Skin of body (tissue), 2 donors: ENCODE data around the gene ATP5PD. TPM values are rescaled to one million over a fixed set of nuclear protein-coding genes. Genes with fewer than 3 reads are reported as not detected.
"Not testable (repeated sequence)": the region's sequence is repeated elsewhere in the genome, so short reads cannot be mapped to it uniquely, and the experiment has no call there.

Experiments
- DNase-seq: peaks from one replicate; lab custom pipeline; 2025; lab: John Stamatoyannopoulos, UW
- total RNA-seq: library from RNA; depleted of rRNA; stranded (reverse); fragments of >200 nt; gene quantifications from one replicate; pipeline ENCODE4 v1.2.3, GENCODE V29; 2014

The ATP5PD gene
- total RNA-seq, 1 donor from 2014 or later: 153 TPM

DNA sequence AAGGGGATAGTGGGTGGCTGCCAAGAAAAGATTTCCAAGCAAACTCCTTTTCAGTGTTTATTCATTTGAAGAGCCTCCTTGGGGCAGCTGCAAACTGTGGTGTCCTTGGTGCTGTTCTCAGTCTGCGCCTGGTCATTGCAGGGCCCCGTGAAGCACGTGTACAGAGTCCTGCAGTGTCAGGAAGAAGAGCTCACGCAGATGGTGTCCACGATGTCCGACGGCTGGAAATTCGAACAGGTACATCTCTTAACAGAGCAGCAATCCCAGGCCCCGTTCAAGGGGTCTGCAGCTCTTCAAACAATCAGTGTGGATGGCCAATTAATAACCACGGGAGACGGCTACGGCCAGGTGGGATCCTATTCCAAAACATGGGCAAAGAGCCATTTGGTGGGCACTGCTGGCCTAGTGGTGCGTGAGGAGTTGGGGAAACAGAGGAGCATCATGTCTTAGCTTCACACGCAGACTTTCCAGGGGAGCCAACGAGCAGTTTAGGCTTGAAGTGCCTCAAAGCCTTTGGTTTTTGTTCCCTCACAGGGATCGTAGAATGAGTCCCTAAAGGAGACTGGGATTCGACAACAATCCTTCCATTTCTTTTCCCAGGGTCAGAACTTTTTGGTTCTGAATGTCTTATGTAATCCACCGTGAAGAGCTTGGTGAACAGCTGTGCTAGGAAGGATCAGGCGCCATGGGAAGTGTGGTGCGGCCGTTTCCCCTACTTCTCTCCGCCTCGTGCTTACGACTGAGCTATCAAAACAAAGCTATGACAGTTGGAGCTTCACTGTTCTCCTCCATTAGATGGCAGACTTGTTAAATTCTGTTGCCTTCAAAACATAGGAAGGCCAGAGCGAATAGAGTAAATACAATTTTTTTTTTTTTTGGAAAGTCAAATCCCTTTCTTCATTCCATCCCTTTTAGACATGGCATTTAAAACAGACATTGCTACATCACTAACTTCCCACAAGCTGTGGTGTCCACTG is 12.9 kb upstream of the ATP5PD start:
- DNase-seq: peak; percentile 69

- no peak for DNase-seq
Measured at GRCh38 chr17:75051941-75052340, 5.2 kb upstream of the ATP5PD start.

- DNase-seq: no peak
Measured at GRCh38 chr17:75049706-75050105, 2.9 kb upstream of the ATP5PD start.

GRCh38 chr17:75049057-75049456 is 2.3 kb upstream of the ATP5PD start:
- DNase-seq: no peak

DNA sequence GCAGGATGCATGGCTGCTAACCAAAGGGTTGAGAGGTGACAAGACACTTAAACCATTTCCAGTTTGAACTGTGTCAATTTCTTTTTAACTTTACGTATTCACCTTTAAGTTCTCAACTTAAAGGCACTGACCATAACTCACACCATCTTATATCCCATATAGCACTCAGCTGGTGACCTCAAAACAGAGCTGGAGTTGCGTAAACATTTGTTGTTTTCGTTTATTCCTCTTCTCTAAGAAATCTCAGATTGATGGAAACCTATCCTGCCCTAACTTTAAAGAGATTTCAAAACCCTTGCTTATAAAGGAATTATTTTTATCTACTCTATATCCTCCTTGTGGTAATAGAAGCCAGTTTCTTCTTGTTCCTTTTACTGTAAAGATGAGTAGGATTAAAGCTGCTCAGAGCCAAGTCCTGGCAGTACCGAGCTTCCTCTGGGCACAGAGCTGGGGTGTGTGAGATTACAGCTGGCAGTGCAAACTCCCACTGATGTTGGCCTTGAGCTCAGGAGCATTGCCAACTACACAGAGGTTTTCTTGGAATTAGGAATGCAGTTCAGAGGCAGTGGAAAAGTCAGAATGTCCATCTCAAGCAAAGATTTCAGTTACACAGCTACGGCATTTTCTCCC is 1.6 kb upstream of the ATP5PD start:
- DNase-seq: no peak

DNA sequence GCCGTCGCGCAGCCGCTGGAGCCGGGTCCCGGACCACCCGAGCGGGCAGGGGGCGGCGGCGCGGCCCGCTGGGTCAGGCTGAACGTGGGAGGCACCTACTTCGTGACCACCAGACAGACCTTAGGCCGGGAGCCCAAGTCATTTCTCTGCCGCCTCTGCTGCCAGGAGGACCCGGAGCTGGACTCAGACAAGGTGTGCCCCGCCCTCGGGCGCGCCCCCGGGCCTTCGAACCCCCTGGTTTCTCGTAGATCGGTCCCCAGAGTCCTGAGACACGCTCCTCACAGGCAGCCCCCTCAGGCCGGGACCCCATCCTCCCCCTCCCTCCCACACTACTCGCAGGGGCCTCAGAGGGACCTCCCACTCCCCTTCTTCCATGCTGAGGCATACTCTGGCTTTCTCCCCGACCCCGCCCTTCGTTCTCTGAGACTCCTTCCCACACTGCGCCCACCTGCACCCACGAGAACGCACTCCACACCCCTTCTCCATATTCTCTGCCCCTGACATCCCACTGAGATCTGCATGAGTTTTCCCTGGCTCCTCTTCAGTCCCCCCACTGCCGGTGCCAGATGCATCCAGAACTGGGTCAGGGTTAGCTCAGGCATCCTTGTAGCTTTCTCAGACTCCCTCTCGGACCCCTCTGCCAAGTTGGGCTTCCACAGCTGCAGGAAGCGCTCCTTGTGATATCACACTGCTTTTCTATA is 779 bp upstream of the ATP5PD start:
- DNase-seq: peak; percentile 36

DNA sequence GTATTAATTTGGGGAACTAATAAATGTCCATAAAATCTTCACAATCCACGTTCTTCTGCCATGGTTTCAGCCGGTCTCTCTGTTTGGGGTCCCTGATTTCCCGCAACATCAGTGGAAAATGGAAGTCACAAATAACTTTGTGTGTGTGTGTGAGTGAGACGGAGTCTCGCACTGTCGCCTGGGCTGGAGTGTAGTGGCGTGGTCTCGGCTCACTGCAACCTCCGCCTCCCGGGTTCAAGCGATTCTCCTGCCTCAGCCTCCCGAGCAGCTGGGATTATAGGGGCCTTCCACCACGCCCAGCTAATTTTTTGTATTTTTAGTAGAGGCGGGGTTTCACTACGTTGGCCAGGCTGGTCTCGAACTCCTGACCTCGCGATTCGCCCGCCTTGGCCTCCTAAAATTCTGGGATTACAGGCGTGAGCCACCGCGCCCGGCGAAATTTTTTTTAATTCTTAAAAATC is 793 bp downstream of the ATP5PD start:
- not testable (repeated sequence) for DNase-seq

DNA sequence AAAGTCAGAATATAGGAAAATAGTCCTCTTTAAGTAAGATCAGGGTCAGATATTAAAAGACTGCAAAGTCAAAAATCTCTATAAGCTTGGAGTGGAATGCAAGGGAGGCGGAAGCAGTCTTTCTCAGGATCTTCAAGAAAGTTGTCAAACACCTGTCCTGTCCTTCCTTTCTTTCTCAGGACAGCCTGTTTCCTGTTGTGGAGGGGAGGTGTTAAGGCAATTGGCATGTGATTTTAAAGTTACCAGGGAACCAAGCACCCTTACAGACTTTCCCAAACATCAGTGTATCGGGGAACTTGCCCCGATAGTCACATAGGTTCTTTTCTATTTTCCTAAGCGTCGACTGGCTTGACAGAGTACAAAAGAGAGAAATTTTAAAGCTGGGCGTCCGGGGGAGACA is 2.1 kb downstream of the ATP5PD start:
- no peak for DNase-seq

DNA sequence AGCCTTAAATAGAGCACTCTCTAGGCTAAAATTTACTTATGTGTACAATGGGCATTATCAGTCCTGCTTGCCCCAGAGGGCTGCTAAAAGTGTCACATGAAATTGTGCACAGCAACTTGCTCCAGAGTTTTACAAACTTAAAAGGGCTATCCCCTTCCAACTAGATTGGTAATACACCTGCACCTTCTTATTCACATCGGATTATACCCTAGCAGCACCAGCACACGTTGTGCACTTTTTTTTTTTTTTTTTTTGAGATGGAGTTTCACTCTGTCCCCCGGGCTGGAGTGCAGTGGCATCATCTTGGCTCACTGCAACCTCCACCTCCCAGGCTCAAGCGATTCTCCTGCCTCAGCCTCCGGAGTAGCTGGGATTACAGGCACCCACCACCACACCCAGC is 3.0 kb downstream of the ATP5PD start:
- DNase-seq: not testable (repeated sequence)

GRCh38 chr17:75041656-75042280 is 5.0 kb downstream of the ATP5PD start:
- no peak for DNase-seq

- DNase-seq: no peak
Measured at GRCh38 chr17:75039238-75039637, 7.5 kb downstream of the ATP5PD start.

GRCh38 chr17:75036643-75037268 is 10.0 kb downstream of the ATP5PD start:
- DNase-seq: peak; percentile 79

DNA sequence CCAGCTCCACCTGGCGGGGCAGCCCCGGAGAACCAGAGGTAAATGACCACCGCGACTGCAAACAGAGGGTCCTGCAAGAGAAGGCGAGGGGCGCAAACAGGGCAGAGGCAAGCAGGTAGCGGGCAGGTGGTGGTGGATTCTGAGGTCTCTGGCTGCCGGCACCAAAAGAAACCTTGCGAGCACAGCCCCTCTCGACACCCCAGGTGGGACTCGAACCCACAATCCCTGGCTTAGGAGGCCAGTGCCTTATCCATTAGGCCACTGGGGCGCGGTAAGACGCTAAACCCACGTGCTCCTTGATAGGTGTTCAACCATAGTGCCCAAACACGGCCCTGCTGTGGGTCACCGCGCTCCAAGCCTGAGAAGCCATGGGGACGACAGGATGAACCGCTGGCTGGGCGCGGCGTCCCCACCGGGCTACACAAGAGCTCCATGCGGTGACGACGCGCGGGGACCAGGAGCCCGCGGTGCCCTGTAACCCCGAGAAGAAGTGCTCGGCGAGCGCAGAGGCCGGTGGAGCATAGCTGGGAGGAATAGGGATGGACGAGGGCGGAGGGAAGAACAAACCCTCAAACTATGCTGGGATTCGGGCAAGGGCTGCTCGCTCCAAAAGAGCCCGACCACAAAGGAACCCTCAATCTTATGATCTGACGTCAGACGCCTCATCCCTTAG is 12.4 kb downstream of the ATP5PD start:
- DNase-seq: peak; percentile 76

- peak; percentile 86 for DNase-seq
Measured at GRCh38 chr17:75033346-75034235, 13.2 kb downstream of the ATP5PD start.

DNA sequence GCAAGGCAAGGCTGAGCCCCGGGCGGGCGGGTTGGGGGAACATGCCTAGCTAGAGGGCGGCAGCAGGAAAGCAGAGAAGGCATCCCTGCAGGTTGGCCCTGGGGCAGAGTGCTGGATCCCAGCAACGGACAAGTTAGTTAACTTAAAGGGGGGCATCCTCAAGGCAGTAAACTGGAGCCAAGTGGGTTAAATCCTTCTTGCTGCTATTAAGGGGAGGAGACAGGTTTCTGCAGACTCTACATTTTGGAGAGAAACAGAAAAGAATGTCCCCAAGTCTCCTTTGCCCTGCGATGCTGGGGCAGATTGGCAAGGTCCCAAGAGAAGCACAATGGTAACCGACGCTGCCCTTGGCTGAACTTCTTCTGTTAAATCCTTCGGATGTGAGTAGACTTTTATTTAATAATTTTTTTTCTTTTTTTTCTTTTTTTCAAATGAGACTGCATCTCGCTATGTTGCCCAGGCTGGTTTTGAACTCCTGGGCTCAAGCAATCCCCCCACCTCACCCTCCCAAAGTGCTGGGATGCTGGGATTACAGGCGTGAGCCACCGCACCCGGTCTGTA is 14.0 kb downstream of the ATP5PD start:
- no peak for DNase-seq

DNA sequence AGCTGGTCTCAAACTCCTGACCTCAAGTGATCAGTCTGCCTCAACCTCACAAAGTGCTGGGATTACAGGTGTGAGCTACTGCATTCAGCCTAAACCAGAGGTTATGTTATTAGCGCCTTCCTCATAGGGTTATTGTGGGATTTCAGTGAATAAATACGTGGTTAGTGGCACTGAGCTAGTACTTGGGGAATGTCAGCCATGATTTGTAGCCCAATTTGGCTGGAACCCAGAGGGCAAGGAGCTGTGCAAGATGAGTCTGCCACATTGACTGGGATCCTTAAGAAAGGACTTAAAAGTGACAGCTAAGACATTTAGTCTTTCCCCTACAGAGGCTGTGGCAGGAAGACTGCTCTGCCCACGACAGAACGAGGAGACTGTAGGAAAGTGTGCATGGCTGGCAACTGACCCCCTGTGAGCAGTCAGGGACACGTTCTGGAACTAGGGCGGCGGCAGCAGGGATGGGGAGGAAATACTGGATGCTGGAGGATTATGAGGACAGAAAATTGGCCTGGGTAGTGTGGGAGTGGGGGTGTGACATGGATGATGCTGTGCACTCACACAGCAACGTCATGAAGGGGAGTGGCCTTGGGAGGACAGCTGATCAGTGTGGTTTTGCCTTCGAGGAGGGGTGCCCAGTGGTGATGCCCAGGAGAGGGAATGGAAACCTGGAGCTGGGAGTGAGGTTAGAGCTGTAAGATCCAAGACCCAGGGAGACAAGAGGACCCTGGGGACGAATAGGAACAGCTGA is 14.6 kb downstream of the ATP5PD start:
- peak; percentile 59 for DNase-seq

DNA sequence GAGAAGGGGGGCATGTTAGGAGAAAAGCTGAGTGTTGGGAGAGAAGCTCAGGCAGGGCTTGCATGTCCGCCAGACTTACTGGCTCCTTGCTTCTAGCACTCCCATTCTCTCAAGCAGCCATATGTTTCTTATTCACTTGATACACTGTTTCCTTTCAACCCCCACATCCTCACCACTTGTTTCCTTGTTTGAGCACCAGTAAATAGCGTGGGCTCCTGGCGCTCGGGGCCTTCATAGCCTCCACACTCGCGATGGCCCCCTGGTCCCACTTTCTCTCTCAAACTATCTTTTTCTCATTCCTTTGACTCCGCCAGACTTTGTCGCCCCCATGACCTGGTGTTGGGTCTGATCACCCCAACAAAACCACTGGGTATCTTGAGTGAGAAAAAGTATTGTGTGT is 16.6 kb downstream of the ATP5PD start:
- DNase-seq: no peak

GRCh38 chr17:75026650-75027049 is 20.1 kb downstream of the ATP5PD start:
- not testable (repeated sequence) for DNase-seq
